ENCODE results near the gene OR52E1.

The OR52E1 gene

GRCh38 chr11:5115339-5115738 is 46.0 kb downstream of the OR52E1 start:
- DNase-seq = no peak

GRCh38 chr11:5117588-5117987 is 48.2 kb downstream of the OR52E1 start:
- DNase-seq = no peak

- DNase-seq = no peak
Measured at GRCh38 chr11:5118893-5119292, 49.5 kb downstream of the OR52E1 start.

All from hypothalamus (tissue), 51 donors.